T-helper 22 cell (primary cell): ENCODE results near the gene IGF2.
"Not testable (repeated sequence)": the region's sequence is repeated elsewhere in the genome, so short reads cannot be mapped to it uniquely, and the experiment has no call there.

Experiments used
- DNase-seq: peaks from one replicate; pipeline ENCODE4 v3.0.0-alpha.2; 2020; ENCODE audit warnings: low read depth

IGF2 gene

DNA sequence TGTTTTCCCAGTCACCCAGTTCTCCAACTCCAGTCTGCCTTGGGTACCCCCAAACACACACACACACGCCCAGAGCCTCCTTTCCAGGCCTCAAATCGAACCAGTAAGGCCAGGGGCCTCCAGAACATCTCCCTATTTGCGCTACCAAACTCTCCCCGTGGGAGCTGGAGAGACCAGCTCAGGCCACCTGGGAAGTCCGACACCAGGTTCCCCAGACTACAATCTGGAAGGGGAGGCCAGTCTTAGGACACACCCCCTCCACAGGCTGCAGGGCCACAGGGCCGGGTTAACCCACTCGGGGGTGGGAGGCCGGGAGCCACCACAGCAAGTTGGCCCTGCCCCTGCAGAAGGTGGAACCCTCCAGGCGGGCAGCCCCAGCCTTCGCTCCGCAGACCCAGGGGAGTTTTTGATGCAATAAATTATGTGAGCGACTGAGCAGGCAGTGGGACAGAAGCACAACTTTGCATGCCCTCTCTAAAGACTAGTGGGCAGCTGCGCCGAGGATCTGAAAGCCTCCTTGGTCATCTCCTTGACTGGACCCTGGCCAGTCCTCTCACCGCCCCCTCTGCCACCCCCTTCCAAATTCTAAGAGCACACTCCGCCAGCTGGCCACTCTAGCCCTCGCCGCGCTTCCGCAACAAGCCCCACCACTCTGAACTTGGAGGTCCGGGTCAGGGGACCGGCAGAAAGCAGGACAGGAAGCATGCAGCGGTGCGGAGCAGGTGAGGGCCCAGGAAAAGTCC, 2.8 kb downstream of the IGF2 start:
- no peak for DNase-seq

DNA sequence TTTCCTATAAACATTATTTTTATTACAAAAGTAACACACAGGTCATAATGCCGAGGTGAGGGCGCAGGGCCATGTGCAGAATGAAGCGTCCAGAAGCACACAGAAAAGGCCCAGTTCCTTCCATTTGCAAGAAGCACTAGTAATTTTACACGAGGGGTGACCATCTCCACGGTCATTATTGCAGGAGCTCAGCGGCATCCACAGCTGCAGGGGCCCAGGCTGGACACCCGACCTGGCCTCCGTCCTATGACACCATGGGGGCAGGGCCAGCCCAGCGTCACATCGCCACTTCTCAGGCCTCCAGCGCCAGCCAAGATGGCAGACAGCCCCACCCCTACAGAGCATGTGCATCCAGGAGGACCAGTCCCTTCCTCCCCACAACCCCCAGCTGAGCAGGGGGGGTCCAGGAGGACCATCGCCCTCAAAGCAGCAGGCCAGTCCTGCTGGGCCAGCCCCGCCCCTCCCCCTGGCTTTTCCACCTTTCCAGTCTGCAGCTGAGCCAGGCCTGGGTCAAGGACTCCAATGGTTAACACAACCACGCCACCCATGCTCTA, 3.5 kb downstream of the IGF2 start:
- no peak for DNase-seq

DNA sequence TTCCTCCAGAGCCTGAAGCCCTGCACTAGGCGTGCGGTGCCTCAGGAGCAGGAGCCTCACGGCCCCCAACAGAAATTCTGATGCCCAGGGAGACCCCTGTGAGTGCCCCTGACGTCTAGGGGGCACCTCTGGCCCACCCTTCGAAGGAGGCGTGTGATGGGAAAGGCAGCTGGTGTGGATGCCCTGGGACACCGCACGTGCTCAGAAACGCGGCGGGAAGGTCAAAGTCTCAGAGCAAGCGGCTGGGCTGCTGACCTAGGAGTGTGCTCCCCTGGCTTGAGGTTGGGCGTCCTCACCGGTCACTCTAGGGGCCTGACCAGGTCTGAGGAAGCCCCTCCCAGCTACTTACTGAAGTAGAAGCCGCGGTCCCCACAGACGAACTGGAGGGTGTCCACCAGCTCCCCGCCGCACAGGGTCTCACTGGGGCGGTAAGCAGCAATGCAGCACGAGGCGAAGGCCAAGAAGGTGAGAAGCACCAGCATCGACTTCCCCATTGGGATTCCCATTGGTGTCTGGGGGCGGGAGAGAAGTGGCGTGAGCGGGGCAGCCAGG, 4.1 kb downstream of the IGF2 start:
- no peak for DNase-seq

DNA sequence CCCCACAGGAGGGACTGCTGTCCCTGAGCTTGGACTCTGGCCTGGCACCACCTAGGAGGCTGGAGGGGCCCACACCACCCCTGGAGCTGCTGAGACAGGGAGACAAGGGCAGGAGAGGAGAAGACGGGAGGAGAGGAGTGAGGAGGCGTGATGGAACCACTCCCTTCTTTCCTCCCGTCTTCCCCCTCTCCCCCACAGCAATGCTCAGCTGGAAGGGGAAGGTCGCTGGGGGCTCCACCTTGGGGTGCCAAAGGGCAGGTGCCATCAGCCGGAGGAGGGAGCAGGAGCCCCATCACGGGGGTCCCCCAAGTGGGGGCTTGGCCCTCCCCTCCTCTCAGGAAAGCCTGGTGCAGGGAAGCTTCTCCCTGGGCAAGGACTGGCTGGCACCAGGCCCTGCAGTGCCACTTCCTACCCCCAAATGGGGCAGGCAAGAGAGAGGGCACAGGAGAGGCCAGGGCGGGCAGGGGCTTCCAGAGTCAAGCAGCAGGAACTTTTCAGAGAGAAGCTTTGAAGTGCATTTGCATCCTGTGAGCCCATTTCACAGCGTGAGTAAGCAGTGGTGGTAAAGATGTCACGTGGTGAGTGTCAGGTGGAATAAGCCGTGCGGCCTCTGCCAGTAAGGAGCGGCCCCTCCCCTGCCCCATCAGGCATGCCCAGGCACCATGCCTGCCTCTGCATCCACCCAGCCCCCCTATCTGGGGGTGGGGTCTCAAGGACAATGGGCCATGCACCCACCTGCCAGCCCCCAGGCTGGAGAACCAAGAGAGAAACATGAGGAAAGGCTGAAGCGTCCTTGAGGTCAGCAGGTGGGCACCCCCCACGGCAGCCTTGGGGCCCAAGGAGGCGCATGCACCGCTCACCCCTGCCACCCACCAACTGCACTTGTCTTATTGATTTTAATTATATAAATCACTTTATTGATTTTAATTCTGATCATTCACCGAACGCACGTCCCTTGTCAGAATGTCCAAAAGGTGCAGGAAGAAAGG, 4.9 kb downstream of the IGF2 start:
- DNase-seq = no peak

DNA sequence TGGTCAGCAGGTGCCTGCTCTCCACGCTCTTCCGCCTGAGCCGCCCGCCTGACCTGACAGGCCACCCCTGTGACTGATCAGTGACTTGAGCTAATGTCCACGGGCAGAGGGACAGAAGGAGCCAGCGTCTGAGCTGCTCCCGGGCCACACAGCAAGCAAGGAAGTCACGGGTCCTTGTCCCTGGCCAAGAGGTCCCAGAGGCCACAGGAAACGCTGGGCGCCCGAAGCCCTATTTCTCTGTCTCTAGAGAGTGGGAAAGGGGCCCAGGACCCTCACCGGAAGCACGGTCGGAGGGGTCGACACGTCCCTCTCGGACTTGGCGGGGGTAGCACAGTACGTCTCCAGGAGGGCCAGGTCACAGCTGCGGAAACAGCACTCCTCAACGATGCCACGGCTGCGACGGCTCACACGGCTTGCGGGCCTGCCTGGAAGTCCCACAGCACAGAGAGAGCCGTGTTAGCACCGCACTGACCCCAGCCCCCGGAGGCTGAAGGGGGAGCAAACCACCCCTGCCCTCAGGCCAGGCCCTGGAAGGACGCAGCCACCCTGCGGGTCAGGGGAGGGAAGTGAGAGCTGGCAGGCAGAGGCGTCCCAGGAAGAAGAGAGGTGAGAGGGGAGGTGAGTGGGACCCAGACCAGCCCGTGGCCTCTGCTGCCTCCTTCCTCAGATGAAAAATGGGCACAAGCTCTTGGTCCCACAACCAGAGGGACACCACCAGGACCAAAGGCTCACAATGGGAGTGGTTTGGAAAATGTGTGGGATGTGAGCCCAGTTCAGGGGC, 5.8 kb downstream of the IGF2 start:
- no peak for DNase-seq

DNA sequence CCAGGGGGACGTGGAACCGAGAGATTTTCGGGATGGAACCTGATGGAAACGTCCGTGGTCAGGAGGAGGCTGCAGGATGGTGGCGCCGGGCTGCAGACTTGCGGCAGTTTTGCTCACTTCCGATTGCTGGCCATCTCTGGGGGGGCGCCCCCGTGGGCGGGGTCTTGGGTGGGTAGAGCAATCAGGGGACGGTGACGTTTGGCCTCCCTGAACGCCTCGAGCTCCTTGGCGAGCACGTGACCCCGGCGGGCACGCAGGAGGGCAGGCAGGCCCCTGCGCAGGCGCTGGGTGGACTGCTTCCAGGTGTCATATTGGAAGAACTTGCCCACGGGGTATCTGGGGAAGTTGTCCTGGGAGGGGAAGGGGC, 6.3 kb downstream of the IGF2 start:
- DNase-seq = no peak

- DNase-seq = no peak
Measured at GRCh38 chr11:2132246-2132645, 6.9 kb downstream of the IGF2 start.

- no peak for DNase-seq
Measured at GRCh38 chr11:2131371-2132236, 7.6 kb downstream of the IGF2 start.

DNA sequence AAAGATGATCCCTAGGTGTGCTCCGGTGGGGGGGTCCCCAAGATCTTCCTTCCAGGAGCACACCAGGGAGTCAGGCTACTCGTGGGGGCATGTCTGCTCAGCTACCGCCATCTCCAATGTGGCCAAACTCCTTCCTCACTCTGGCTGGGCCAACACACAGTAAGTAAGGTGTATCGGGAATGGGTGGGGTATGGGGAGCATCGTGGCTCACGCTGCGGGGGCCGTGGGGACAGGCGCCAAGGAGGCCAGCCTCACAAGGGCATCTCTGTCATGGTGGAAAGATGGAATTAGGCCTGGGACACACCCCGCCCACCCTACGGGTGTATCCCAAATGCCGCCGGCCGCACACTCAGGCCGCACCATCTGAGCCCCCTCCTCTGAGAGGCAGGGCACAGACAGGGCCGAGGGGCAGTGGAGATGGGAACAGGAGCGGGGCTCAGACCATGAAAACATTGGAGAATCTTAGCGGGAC, 8.3 kb downstream of the IGF2 start:
- no peak for DNase-seq

DNA sequence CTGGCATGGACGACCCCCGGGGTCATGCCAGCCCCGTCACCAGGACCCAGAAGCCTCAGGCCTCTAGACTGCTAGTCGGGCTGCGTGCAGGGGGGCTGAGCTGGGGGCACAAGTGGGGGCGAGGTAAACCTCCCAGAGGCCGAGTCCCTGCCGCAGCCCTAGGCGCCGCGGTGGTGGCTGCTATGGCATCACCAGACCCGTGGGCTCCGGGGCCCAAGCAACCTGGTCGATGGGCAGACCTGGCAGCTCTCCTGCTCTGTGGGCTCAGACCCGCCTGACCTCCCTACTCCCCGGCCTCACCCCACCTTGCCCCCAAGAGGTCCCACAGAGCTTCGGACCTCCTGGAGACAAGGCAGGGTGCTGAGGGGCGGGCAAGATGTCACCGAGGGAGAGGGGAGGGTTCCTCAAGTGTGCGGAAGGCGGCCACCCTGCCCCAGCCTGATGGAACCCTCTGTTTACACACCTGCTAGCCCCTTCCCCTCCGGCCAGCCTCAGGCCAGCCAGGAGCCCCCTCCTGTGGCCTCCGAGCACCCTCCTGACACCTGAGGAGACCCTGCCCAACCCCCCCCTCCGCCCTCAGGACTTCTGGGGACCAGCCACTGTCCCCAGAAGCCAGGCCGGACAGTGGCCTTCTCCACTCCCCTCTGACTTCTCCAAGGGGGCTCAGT, 9.4 kb downstream of the IGF2 start:
- DNase-seq = no peak

GRCh38 chr11:2129308-2129698, 9.9 kb downstream of the IGF2 start:
- DNase-seq = no peak

DNA sequence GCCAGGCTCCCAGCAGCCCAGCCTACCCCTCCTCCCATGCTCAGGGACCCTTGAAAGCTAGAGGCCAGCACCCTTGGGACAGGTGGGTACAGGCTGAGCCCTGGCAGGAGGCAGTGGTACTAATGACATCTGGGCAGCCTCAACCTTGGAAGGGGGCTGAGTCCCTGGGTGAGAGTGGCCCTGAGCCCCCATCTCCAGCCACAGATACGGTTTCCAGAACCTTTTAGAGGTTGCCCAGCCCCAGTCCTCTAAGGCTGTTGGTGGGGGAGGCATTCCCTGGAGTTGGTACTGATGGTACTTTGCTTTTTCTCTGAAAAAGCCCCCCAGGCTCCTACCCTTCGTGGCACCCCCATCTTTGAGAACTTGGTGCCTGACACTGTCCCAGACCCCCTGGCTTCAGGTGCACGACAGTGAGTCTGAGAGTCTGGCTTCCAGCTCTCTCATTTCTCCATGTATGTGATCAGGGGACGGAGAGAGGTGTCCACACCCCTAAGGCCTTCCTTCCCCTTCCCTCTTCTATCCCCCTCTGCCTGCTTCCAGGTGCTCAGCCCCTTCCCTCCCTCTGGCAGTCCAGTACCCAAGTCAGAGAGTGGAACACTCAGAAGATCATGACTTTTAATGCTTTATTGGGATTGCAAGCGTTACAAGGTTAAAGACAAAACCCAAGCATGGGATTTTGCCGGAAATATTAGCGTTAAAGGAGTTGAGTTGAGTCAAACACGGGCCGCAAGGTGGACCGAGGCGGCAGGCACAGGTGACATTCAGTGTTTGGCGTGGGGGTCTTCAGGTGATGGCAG, 10.5 kb downstream of the IGF2 start:
- DNase-seq = no peak

DNA sequence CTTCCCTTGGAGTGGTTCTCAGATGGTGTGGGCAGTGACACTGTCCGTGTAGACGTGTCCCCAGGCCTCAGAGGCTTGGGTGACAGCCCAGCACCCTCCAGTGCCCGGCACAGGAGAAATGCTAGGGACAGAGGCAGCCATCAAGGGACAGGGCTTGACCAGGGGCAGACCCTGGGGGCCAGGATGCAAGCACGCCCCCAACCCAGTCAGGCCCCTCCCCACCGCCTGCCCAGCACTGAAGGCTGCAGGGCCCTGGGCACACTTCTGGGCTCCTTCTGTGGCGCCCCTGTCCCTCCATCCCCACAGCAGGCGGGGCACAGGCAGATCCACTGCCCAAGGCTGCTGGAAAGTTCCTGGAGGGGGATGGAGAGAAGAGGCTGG, 11.1 kb downstream of the IGF2 start:
- no peak for DNase-seq

DNA sequence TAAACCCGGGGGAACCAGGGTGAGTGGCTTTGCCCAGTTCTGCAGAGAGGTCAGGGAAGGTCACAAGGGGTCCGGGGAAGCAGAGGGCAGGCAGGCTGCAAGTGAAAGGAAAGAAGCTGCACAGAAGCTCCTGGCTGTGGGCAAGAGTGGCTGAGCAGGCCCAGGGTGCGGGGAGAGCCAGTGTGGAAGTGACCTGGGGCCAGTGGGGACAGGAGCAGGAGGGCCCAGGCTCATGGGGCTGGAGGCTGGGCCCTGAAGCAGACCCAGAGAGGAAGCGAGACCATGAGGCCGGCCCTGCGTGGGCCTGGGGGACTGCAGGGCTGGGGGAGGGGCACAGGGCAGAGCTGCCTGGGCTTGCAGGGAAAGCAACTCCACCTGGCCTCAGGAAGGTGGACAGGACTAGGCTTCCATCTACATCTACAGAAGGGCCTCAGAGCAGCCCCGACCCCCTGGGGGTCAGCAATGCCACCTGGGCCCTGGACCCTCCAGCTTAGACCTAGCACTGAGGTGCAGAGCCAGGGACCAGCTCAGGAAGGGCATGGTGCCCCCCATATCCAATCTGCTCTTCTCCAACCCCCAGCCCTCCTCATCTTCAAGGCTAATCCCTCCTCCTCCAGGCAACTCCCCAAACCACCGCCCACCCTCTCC, 11.6 kb downstream of the IGF2 start:
- no peak for DNase-seq

GRCh38 chr11:2126520-2127085, 12.6 kb downstream of the IGF2 start:
- DNase-seq = no peak

GRCh38 chr11:2124736-2125484, 14.3 kb downstream of the IGF2 start:
- DNase-seq = not testable (repeated sequence)

DNA sequence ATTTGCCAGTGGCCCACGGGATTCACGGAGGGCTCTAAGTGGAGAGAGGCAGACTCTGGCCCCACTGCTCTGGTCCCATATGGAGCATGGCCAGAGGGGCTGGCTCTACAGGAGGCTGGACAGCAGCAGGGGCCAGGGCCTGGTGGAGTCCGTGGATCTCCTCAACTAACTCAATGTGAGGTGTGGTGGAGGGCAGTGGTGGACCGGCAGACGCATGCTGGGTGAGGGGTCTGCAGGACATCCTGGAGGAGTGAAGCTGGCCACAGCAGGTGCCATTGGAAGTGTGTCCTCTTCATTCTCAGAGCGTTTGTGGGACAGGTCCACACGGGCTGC, 15.6 kb downstream of the IGF2 start:
- no peak for DNase-seq
